ENCODE results near the gene STRBP.

GRCh38 chr9:123109540-123110279 is 158.7 kb downstream of the STRBP start:
- no peak for TF ChIP-seq CTCF (IDR thresholded peaks at IDR 0.05)
- TF ChIP-seq POLR2AphosphoS5 (IDR thresholded peaks at IDR 0.05), result no peak

Data from prostate gland (tissue), 2 donors.